Neuronal stem cell (in vitro differentiated cells): ENCODE data around the gene CER1.

Experiments
- DNase-seq: peaks from one replicate; pipeline ENCODE4 v3.0.0-alpha.2; 2013; ENCODE audit warnings: low spot score
- H2AFZ ChIP-seq: one replicate; pipeline ENCODE4 v1.6.1; 2013; ENCODE audit warnings: mild to moderate bottlenecking, low read length, inconsistent platforms
- H2AK5ac ChIP-seq: 2 replicates; pipeline ENCODE4 v1.6.1; 2013; ENCODE audit warnings: low read depth, mild to moderate bottlenecking, inconsistent platforms, low read length, moderate library complexity, mixed read lengths
- H2BK120ac ChIP-seq: 2 replicates; pipeline ENCODE4 v1.6.1; 2013; ENCODE audit warnings: low read depth, mild to moderate bottlenecking, inconsistent platforms, low read length, moderate library complexity, mixed read lengths
- H2BK12ac ChIP-seq: one replicate; pipeline ENCODE4 v1.6.1; 2013; ENCODE audit warnings: low read length, inconsistent platforms
- H2BK15ac ChIP-seq: 2 replicates; pipeline ENCODE4 v1.6.1; 2013; ENCODE audit warnings: mild to moderate bottlenecking, low read length, inconsistent platforms, mixed read lengths
- H2BK5ac ChIP-seq: one replicate; pipeline ENCODE4 v1.6.1; 2013; ENCODE audit warnings: inconsistent platforms, mild to moderate bottlenecking, low read length, moderate library complexity
- H3K14ac ChIP-seq: one replicate; pipeline ENCODE4 v1.6.1; 2013; ENCODE audit warnings: low read length, inconsistent platforms
- H3K18ac ChIP-seq: 2 replicates; pipeline ENCODE4 v1.6.1; 2013; ENCODE audit warnings: low read length, inconsistent platforms
- H3K23ac ChIP-seq: 2 replicates; pipeline ENCODE4 v1.6.1; 2013; ENCODE audit warnings: low read depth, mild to moderate bottlenecking, mixed read lengths, low read length, inconsistent platforms; ENCODE audit not compliant: poor library complexity
- H3K27ac ChIP-seq: replicated peaks from 3 replicates; pipeline ENCODE4 v1.5.1; 2013; ENCODE audit warnings: low read length, inconsistent platforms
- H3K27me3 ChIP-seq, 3 experiments: 2 replicates each; pipeline ENCODE4 v1.6.1; 2013; ENCODE audit warnings: low read length in 3 of 3, mild to moderate bottlenecking in 2 of 3, inconsistent platforms in 1 of 3, low read depth in 1 of 3, mixed read lengths in 1 of 3, moderate library complexity in 1 of 3; ENCODE audit not compliant: control insufficient read depth in 3 of 3, insufficient read depth in 3 of 3
- H3K36me3 ChIP-seq, 2 donors: replicated peaks in 1 of 2; 2 replicates each; pipeline ENCODE4 v1.6.1; 2013; ENCODE audit warnings: low read length in 2 of 2; ENCODE audit not compliant: control insufficient read depth in 2 of 2, insufficient read depth in 2 of 2
- H3K4ac ChIP-seq: 2 replicates; pipeline ENCODE4 v1.6.1; 2013; ENCODE audit warnings: inconsistent platforms, mild to moderate bottlenecking, low read length, moderate library complexity
- H3K4me1 ChIP-seq, 2 donors: 1 replicate in 1 of 2; 2 replicates in 1 of 2; pipeline ENCODE4 v1.6.1; 2013; ENCODE audit warnings: low read length in 2 of 2, low read depth in 1 of 2; ENCODE audit not compliant: control insufficient read depth in 2 of 2, insufficient read depth in 1 of 2
- H3K4me2 ChIP-seq: one replicate; pipeline ENCODE4 v1.6.1; 2013; ENCODE audit warnings: mild to moderate bottlenecking, low read length, inconsistent platforms; ENCODE audit not compliant: insufficient read depth, poor library complexity, severe bottlenecking
- H3K4me3 ChIP-seq, 2 donors: 2 replicates each; pipeline ENCODE4 v1.5.1; 2013; ENCODE audit warnings: low read length in 2 of 2, mild to moderate bottlenecking in 2 of 2, inconsistent platforms in 1 of 2, moderate library complexity in 1 of 2
- H3K79me1 ChIP-seq: one replicate; pipeline ENCODE4 v1.6.1; 2013; ENCODE audit warnings: low read depth, mild to moderate bottlenecking, inconsistent platforms, low read length, moderate library complexity
- H3K9ac ChIP-seq: one replicate; pipeline ENCODE4 v1.6.1; 2013; ENCODE audit warnings: mild to moderate bottlenecking, low read depth, low read length, inconsistent platforms; ENCODE audit not compliant: poor library complexity
- H3K9me3 ChIP-seq, 2 donors: replicated peaks in 1 of 2; 2 replicates each; pipeline versions ENCODE3 to v1.6.1; 2013; ENCODE audit warnings: low read length in 2 of 2, mild to moderate bottlenecking in 2 of 2, inconsistent platforms in 1 of 2, low read depth in 1 of 2, mixed read lengths in 1 of 2, moderate library complexity in 1 of 2; ENCODE audit not compliant: control insufficient read depth in 2 of 2, insufficient read depth in 1 of 2
- H4K8ac ChIP-seq: one replicate; pipeline ENCODE4 v1.6.1; 2013; ENCODE audit warnings: low read depth, mild to moderate bottlenecking, inconsistent platforms, low read length, moderate library complexity
- H4K91ac ChIP-seq: one replicate; pipeline ENCODE4 v1.6.1; 2013; ENCODE audit warnings: low read length, low read depth, mild to moderate bottlenecking, inconsistent platforms; ENCODE audit not compliant: poor library complexity
- WGBS, 2 donors: extraction: QIAGEN DNeasy Blood & Tissue Kit; methylation state at CpG; one replicate each; pipeline ENCODE4 v1.1.7; 2013; ENCODE audit warnings: missing lambda C conversion rate in 2 of 2, mixed read lengths in 1 of 2; ENCODE audit not compliant: insufficient read length in 2 of 2, insufficient replicate concordance in 1 of 2; ENCODE audit errors: extremely low coverage in 2 of 2; 5-methylcytosine and 5-hydroxymethylcytosine counted together

CER1 gene

DNA sequence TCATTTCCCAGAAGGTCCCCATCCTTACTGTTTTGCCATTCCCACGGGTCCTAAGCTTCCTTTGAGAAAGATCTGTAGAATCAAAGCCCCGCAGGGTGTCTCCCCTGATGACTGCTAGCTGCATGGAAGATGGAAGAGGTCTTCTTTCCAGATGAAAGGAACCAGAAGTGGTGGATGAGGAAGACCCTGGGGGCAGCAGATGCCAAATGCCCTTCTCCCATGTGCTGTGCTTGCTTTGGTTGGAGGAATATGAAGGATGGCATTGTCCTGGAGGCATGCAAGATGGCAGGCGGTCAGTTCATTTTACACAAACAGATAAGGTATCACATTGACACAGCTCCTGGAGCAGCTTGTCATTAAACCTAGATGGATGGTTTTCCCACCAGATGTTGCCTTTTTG is 25.8 kb upstream of the CER1 start:
- no peak overlapping the region for H3K23ac ChIP-seq
- H3K4me3 ChIP-seq, result no peak overlapping the region
- no peak overlapping the region for H2BK12ac ChIP-seq
- no peak overlapping the region for H3K27ac ChIP-seq
- no peak overlapping the region for H3K4ac ChIP-seq
- H3K9ac ChIP-seq, result no peak overlapping the region
- H3K14ac ChIP-seq, result no peak overlapping the region
- no peak for DNase-seq
- no peak overlapping the region for H3K18ac ChIP-seq
- no peak overlapping the region for H2AK5ac ChIP-seq
- no CpG with 5 or more reads among the region's 3 CpGs for WGBS, 2 donors
- H2AFZ ChIP-seq, result no peak overlapping the region
- peaks cover 0 to 5% of the 10 kb centered on the region in 2 donors for H3K4me1 ChIP-seq
- no peak overlapping the region for H4K8ac ChIP-seq
- H4K91ac ChIP-seq, result no peak overlapping the region
- no peak overlapping the region for H2BK5ac ChIP-seq
- no peak overlapping the region for H2BK120ac ChIP-seq
- H3K36me3 ChIP-seq, result peaks cover 0 to 100% of the 10 kb centered on the region in 2 donors
- H3K9me3 ChIP-seq, result peaks cover 0 to 6% of the 10 kb centered on the region in 2 donors
- no peak overlapping the region for H2BK15ac ChIP-seq
- H3K4me2 ChIP-seq, result no peak overlapping the region
- H3K79me1 ChIP-seq, result no peaks in the 10 kb centered on the region
- H3K27me3 ChIP-seq, result no peaks in the 10 kb centered on the region

DNA sequence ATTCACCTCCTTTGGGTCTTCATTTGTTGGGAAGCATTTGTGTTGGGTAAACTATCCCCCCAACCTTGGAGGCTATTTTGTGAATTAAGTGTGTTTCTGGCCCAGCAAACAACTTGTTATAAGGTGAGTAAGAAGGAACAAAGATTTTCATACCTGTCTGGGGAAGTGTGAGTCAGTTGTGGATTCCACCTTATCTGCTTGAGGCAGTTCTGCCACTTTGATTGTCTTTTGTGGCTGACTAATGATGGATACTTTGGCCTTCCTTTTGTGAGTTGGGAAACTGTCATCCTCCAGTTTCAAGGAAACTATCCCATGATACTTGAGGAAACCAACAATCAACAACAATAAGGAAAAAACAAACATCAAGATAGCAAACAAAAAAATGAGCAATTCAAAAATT is 24.6 kb upstream of the CER1 start:
- H3K36me3 ChIP-seq, result peaks cover 0 to 100% of the 10 kb centered on the region in 2 donors
- no peak for DNase-seq
- peaks cover 0 to 3% of the 10 kb centered on the region in 2 donors for H3K4me1 ChIP-seq
- no peak overlapping the region for H2BK15ac ChIP-seq
- no peak overlapping the region for H3K23ac ChIP-seq
- H3K27me3 ChIP-seq, result no peaks in the 10 kb centered on the region
- H3K4me3 ChIP-seq, result no peak overlapping the region
- no peak overlapping the region for H4K8ac ChIP-seq
- no peak overlapping the region for H2BK120ac ChIP-seq
- H3K14ac ChIP-seq, result no peak overlapping the region
- H3K9ac ChIP-seq, result no peak overlapping the region
- peaks cover 0 to 6% of the 10 kb centered on the region in 2 donors for H3K9me3 ChIP-seq
- H3K18ac ChIP-seq, result no peak overlapping the region
- H3K4me2 ChIP-seq, result no peak overlapping the region
- no peak overlapping the region for H2BK5ac ChIP-seq
- H3K27ac ChIP-seq, result no peak overlapping the region
- H4K91ac ChIP-seq, result no peak overlapping the region
- H3K79me1 ChIP-seq, result no peaks in the 10 kb centered on the region
- no peak overlapping the region for H2AK5ac ChIP-seq
- H2BK12ac ChIP-seq, result no peak overlapping the region
- H2AFZ ChIP-seq, result no peak overlapping the region
- no peak overlapping the region for H3K4ac ChIP-seq

DNA sequence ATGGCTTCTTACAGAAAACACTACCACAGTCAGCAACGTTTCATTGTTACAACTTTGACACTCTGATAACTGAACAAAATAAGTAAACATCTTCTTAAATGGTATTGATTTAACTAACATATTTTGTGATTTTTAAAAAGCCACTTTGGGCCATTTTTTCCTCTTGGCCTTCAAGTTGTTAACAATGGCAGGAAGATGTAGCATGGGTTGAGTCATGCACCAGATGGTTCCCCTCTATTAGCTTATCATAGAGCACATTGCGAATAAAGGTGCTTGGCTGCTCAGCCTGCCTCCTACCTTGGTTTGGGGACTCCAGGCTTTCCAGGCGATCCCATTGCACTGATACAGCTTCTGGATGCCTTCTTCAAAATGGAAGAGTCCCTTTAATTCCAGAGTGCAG is 24.1 kb upstream of the CER1 start:
- Histone ChIP-seq H2BK15ac (no peak overlapping the region), H3K27me3 (no peaks in the 10 kb centered on the region), H3K79me1 (no peaks in the 10 kb centered on the region), H3K18ac (no peak overlapping the region), H4K91ac (no peak overlapping the region), H2BK120ac (no peak overlapping the region), H2AFZ (no peak overlapping the region), H2BK5ac (no peak overlapping the region), H3K23ac (no peak overlapping the region), H3K4me3 (no peak overlapping the region), H2BK12ac (no peak overlapping the region), H3K14ac (no peak overlapping the region), H4K8ac (no peak overlapping the region), H2AK5ac (no peak overlapping the region), H3K4me2 (no peak overlapping the region), H3K4me1 (peaks cover 0 to 3% of the 10 kb centered on the region in 2 donors), H3K9me3 (peaks cover 0 to 6% of the 10 kb centered on the region in 2 donors), H3K4ac (no peak overlapping the region), H3K36me3 (peaks cover 0 to 100% of the 10 kb centered on the region in 2 donors), H3K27ac (no peak overlapping the region), H3K9ac (no peak overlapping the region)
- no peak for DNase-seq
- no CpG with 5 or more reads among the region's 3 CpGs for WGBS, 2 donors

DNA sequence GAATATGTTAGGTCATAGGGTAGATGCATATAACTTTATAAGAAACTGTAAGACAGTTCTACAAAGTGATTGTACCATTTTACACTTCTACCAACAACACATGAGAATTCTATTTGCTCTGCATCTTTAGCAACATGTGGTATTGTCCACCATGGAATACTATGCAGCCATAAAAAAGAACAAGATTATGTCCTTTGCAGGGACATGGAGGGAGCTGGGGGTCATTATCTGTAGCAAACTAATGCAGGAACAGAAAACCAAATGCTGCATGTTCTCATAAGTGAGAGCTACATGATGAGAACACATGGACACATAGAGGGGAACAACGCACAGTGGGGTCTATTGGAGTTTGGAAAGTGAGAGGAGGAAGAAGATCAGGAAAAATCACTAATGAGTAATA is 22.2 kb upstream of the CER1 start:
- no peak overlapping the region for H2BK12ac ChIP-seq
- H3K27ac ChIP-seq, result no peak overlapping the region

More for the DNA sequence above, 22.2 kb upstream of the CER1 start:
- Histone ChIP-seq H4K8ac (no peak overlapping the region), H3K4ac (no peak overlapping the region), H2AK5ac (no peak overlapping the region), H3K27me3 (no peaks in the 10 kb centered on the region), H3K4me2 (no peak overlapping the region), H3K14ac (no peak overlapping the region), H2BK5ac (no peak overlapping the region), H3K9ac (no peak overlapping the region), H2BK15ac (no peak overlapping the region), H3K18ac (no peak overlapping the region), H2BK120ac (no peak overlapping the region), H3K9me3 (peaks cover 0 to 6% of the 10 kb centered on the region in 2 donors), H4K91ac (no peak overlapping the region), H3K36me3 (peaks cover 0 to 100% of the 10 kb centered on the region in 2 donors), H3K4me1 (peaks cover 0 to 1% of the 10 kb centered on the region in 2 donors), H3K4me3 (no peak overlapping the region), H3K79me1 (no peaks in the 10 kb centered on the region), H2AFZ (no peak overlapping the region), H3K23ac (no peak overlapping the region)
- no CpG with 5 or more reads among the region's 1 CpG for WGBS, 2 donors
- no peak for DNase-seq
